IMR-90 (cell line): ENCODE measurements around the gene AQP7. TPM values are rescaled to one million over a fixed set of nuclear protein-coding genes. Genes with fewer than 3 reads are reported as not detected.

Experiments used
- ATAC-seq: fragments of 200-7000 bp; cut with Tn5 transposase; 2 replicates; pipeline ENCODE4 v1.9.1; 2020; ENCODE audit warnings: low read depth, mild to moderate bottlenecking, moderate library complexity
- BruUV-seq: library from RNA; stranded (reverse); fragments of 400-500 nt; replicated peaks from 2 replicates; lab custom pipeline; 2021; lab: Mats Ljungman, UMichigan
- CTCF ChIA-PET: fragments of 300-600 bp; formaldehyde crosslinking; extraction: SDS; loops from one replicate; lab custom pipeline; 2021; ENCODE audit warnings: antibody characterized with exemption; lab: Yijun Ruan, JAX
- POLR2A ChIA-PET: fragments of 300-600 bp; sonication (Branson Sonifier 250); formaldehyde crosslinking; loops from one replicate; lab custom pipeline; 2022; ENCODE audit warnings: antibody characterized with exemption; ENCODE audit not compliant: unreplicated experiment; lab: Charles Lee
- DNase-seq: peaks from one replicate; pipeline ENCODE4 v3.0.0; 2013
- H2AFZ ChIP-seq: replicated peaks from 2 replicates; pipeline ENCODE3; 2013; ENCODE audit warnings: low read length, mild to moderate bottlenecking; ENCODE audit not compliant: poor library complexity
- H2AK5ac ChIP-seq: 2 replicates; pipeline ENCODE4 v1.6.1; 2013; ENCODE audit warnings: low read depth, low read length, inconsistent platforms
- H2AK9ac ChIP-seq: replicated peaks from 2 replicates; pipeline ENCODE3; 2013; ENCODE audit warnings: mild to moderate bottlenecking, low read depth, low read length, moderate library complexity; ENCODE audit not compliant: poor library complexity
- H2BK120ac ChIP-seq: 2 replicates; pipeline ENCODE4 v1.6.1; 2013; ENCODE audit warnings: low read depth, low read length, inconsistent platforms
- H2BK15ac ChIP-seq: 3 replicates; pipeline ENCODE4 v1.6.1; 2013; ENCODE audit warnings: low read depth, low read length, inconsistent platforms
- H2BK20ac ChIP-seq: 2 replicates; pipeline ENCODE4 v1.6.1; 2013; ENCODE audit warnings: low read depth, mild to moderate bottlenecking, inconsistent platforms, low read length, moderate library complexity
- H2BK5ac ChIP-seq: 2 replicates; pipeline ENCODE4 v1.6.1; 2013; ENCODE audit warnings: mild to moderate bottlenecking, low read depth, low read length, inconsistent platforms; ENCODE audit not compliant: poor library complexity, severe bottlenecking
- H3K14ac ChIP-seq: replicated peaks from 2 replicates; pipeline ENCODE4 v1.6.1; 2013; ENCODE audit warnings: low read depth, low read length, inconsistent platforms
- H3K18ac ChIP-seq: 2 replicates; pipeline ENCODE4 v1.6.1; 2013; ENCODE audit warnings: low read depth, low read length, control low read depth
- H3K23ac ChIP-seq: 2 replicates; pipeline ENCODE4 v1.6.1; 2013; ENCODE audit warnings: low read depth, low read length, inconsistent platforms
- H3K27ac ChIP-seq: 2 replicates; pipeline ENCODE4 v1.5.1; 2013; ENCODE audit warnings: mild to moderate bottlenecking, control low read depth, low read length; ENCODE audit not compliant: insufficient read depth
- H3K27me3 ChIP-seq: 2 replicates; pipeline ENCODE4 v1.6.1; 2013; ENCODE audit warnings: low read length; ENCODE audit not compliant: control insufficient read depth, insufficient read depth
- H3K36me3 ChIP-seq: 2 replicates; pipeline ENCODE4 v1.6.1; 2013; ENCODE audit warnings: low read length, mixed read lengths; ENCODE audit not compliant: control insufficient read depth, insufficient read depth
- H3K4ac ChIP-seq: 2 replicates; pipeline ENCODE4 v1.6.1; 2013; ENCODE audit warnings: low read depth, low read length, inconsistent platforms
- H3K4me1 ChIP-seq: 2 replicates; pipeline ENCODE4 v1.6.1; 2013; ENCODE audit warnings: low read length, mixed read lengths; ENCODE audit not compliant: control insufficient read depth, insufficient read depth
- H3K4me2 ChIP-seq: 2 replicates; pipeline ENCODE4 v1.6.1; 2013; ENCODE audit warnings: low read depth, mild to moderate bottlenecking, control low read depth, low read length, moderate library complexity
- H3K4me3 ChIP-seq: 2 replicates; pipeline ENCODE4 v1.5.1; 2013; ENCODE audit warnings: low read depth, mild to moderate bottlenecking, control low read depth, low read length, moderate library complexity; ENCODE audit not compliant: insufficient read depth
- H3K56ac ChIP-seq: 2 replicates; pipeline ENCODE4 v1.6.1; 2013; ENCODE audit warnings: low read length, inconsistent platforms; ENCODE audit not compliant: insufficient read depth; ENCODE audit errors: extremely low read depth
- H3K79me1 ChIP-seq, 2 experiments: 2 replicates each; pipeline ENCODE4 v1.6.1; 2013; ENCODE audit warnings: low read length in 2 of 2, inconsistent platforms in 1 of 2, low read depth in 1 of 2
- H3K9ac ChIP-seq: 2 replicates; pipeline ENCODE4 v1.6.1; 2013; ENCODE audit warnings: low read depth, low read length, control low read depth
- H3K9me1 ChIP-seq: 2 replicates; pipeline ENCODE4 v1.6.1; 2013; ENCODE audit warnings: low read length, inconsistent platforms; ENCODE audit not compliant: insufficient read depth
- H3K9me3 ChIP-seq: 2 replicates; pipeline ENCODE4 v1.6.1; 2013; ENCODE audit warnings: low read length; ENCODE audit not compliant: control insufficient read depth, insufficient read depth
- H4K20me1 ChIP-seq: 2 replicates; pipeline ENCODE4 v1.6.1; 2013; ENCODE audit warnings: low read length, inconsistent platforms; ENCODE audit not compliant: insufficient read depth
- H4K5ac ChIP-seq: 2 replicates; pipeline ENCODE4 v1.6.1; 2013; ENCODE audit warnings: mild to moderate bottlenecking, low read depth, low read length, control low read depth
- H4K8ac ChIP-seq, 2 experiments: 2 replicates each; pipeline ENCODE4 v1.6.1; 2013; ENCODE audit warnings: low read depth in 2 of 2, low read length in 2 of 2, control low read depth in 1 of 2, inconsistent platforms in 1 of 2
- H4K91ac ChIP-seq: 2 replicates; pipeline ENCODE4 v1.6.1; 2013; ENCODE audit warnings: low read depth, low read length, inconsistent platforms; ENCODE audit not compliant: insufficient read depth
- BHLHE40 ChIP-seq: fragments of 150-350 bp; IDR thresholded peaks from 2 replicates; pipeline ENCODE4 v1.6.1; 2016; ENCODE audit warnings: mild to moderate bottlenecking, low read depth, low read length
- CEBPB ChIP-seq: IDR thresholded peaks from 2 replicates; pipeline ENCODE4 v1.6.1; 2012; ENCODE audit warnings: low read depth, low read length, improper control_type of control experiment
- CHD1 ChIP-seq: IDR thresholded peaks from 2 replicates; pipeline ENCODE4 v1.6.1; 2012; ENCODE audit warnings: low read depth, low read length, improper control_type of control experiment
- CTCF ChIP-seq: conservative IDR thresholded peaks from 2 replicates; pipeline ENCODE4 v1.5.1; 2012; ENCODE audit warnings: mild to moderate bottlenecking, low read depth, low read length, improper control_type of control experiment
- ELK1 ChIP-seq: fragments of 150-350 bp; IDR thresholded peaks from 2 replicates; pipeline ENCODE4 v1.6.1; 2016; ENCODE audit warnings: low read depth, mild to moderate bottlenecking, low read length, moderate library complexity, borderline replicate concordance
- FOS ChIP-seq: fragments of 150-350 bp; IDR thresholded peaks from 2 replicates; pipeline ENCODE4 v1.6.1; 2016; ENCODE audit warnings: low read depth, low read length
- MAFK ChIP-seq: IDR thresholded peaks from 2 replicates; pipeline ENCODE4 v1.6.1; 2012; ENCODE audit warnings: low read depth, low read length, improper control_type of control experiment
- MAZ ChIP-seq: IDR thresholded peaks from 2 replicates; pipeline ENCODE4 v1.6.1; 2012; ENCODE audit warnings: low read depth, mild to moderate bottlenecking, low read length, improper control_type of control experiment, moderate library complexity, borderline replicate concordance
- MXI1 ChIP-seq: IDR thresholded peaks from 2 replicates; pipeline ENCODE4 v1.6.1; 2012; ENCODE audit warnings: low read depth, mild to moderate bottlenecking, low read length, moderate library complexity, borderline replicate concordance
- NFE2L2 ChIP-seq: fragments of 150-350 bp; IDR thresholded peaks from 2 replicates; pipeline ENCODE4 v1.6.1; 2016; ENCODE audit warnings: low read depth, mild to moderate bottlenecking, low read length
- POLR2A ChIP-seq: IDR thresholded peaks from 2 replicates; pipeline ENCODE4 v1.6.1; 2012; ENCODE audit warnings: mild to moderate bottlenecking, low read depth, low read length
- RCOR1 ChIP-seq: IDR thresholded peaks from 2 replicates; pipeline ENCODE4 v1.6.1; 2012; ENCODE audit warnings: mild to moderate bottlenecking, low read length, improper control_type of control experiment; ENCODE audit not compliant: insufficient replicate concordance
- RFX5 ChIP-seq: IDR thresholded peaks from 2 replicates; pipeline ENCODE4 v1.8.0; 2012; ENCODE audit warnings: low read depth, mild to moderate bottlenecking, low read length, moderate library complexity
- SMC3 ChIP-seq: fragments of 150-350 bp; IDR thresholded peaks from 2 replicates; pipeline ENCODE4 v1.6.1; 2016; ENCODE audit warnings: low read depth, mild to moderate bottlenecking, antibody characterized with exemption, low read length, moderate library complexity
- WGBS, 2 experiments: methylation state at CpG; one replicate each; pipeline versions ENCODE4 v1.1.5 to v1.1.7; 2013; ENCODE audit warnings: missing lambda C conversion rate in 2 of 2; ENCODE audit not compliant: insufficient read length in 1 of 2; ENCODE audit errors: extremely low coverage in 2 of 2; 5-methylcytosine and 5-hydroxymethylcytosine counted together
- dilution Hi-C: fragments of 300-500 bp; cut with HindIII; formaldehyde crosslinking; loops from one replicate; pipeline ENCODE4 v1.14.3; 2018; ENCODE audit warnings: low sequenced_read_pairs; ENCODE audit not compliant: unreplicated experiment
- in situ Hi-C: fragments of 300-500 bp; cut with MboI; formaldehyde crosslinking; loops from 3 replicates; pipeline ENCODE4 v1.14.3; 2019; ENCODE audit warnings: low sequenced_read_pairs, inconsistent platforms, mixed read lengths
- intact Hi-C: fragments of 100-400 bp; cut with micrococcal nuclease; formaldehyde crosslinking; loops from 2 replicates; pipeline ENCODE4 v1.10.0; 2022
- polyA plus RNA-seq, 3 experiments: library from polyadenylated mRNA; depleted of rRNA; stranded (reverse); fragments of >200 nt; gene quantifications; 2 replicates each; pipeline ENCODE4 v1.2.3, GENCODE V29; 2012; ENCODE audit warnings: low replicate concordance in 1 of 3
- total RNA-seq: library from RNA; depleted of rRNA; stranded (reverse); fragments of >200 nt; gene quantifications from 2 replicates; pipeline ENCODE4 v1.2.3, GENCODE V29; 2012

The AQP7 gene
- total and polyA plus RNA-seq, 2 of the 4 experiments (the other 2 are of a cell fraction) = 0.07 TPM; not detected in 1

GRCh38 chr9:33393581-33393980, 8.8 kb downstream of the AQP7 start:
- Histone ChIP-seq H3K4me1 (peaks cover 12% of the 10 kb centered on the region), H3K27ac (no peak overlapping the region), H3K4ac (no peak overlapping the region), H4K20me1 (no peaks in the 10 kb centered on the region; the same call in 1 of the 2 replicates), H3K18ac (no peak overlapping the region), H3K56ac (no peak overlapping the region), H2AK5ac (no peak overlapping the region), H3K36me3 (no peaks in the 10 kb centered on the region), H3K4me2 (no peak overlapping the region), H3K27me3 (peaks cover 1% of the 10 kb centered on the region), H4K5ac (no peak overlapping the region), H2BK5ac (no peak overlapping the region), H2BK15ac (peak overlapping the region; percentile 75; the same call in 1 of the 3 replicates), H3K79me1 (no peaks in the 10 kb centered on the region), H3K9ac (no peak overlapping the region), H2AK9ac (no peak overlapping the region), H2BK120ac (0 out of 2 replicates have a peak overlapping the region, but pooled peaks have one; percentile 4), H4K91ac (no peak overlapping the region), H3K14ac (no peak overlapping the region), H4K8ac (no peak overlapping the region), H2AFZ (no peak overlapping the region), H3K9me3 (no peaks in the 10 kb centered on the region), H3K4me3 (no peak overlapping the region), H2BK20ac (no peak overlapping the region), H3K9me1 (no peaks in the 10 kb centered on the region; the same call in 1 of the 2 replicates), H3K23ac (no peak overlapping the region)
- 74% methylated on average over 8 of the region's 11 CpGs; no CpG with 5 or more reads in 1 of the 2 experiments for WGBS, 2 experiments
- ChIA-PET CTCF (no interaction called here), POLR2A (no interaction called here)
- ATAC-seq = no peak
- no peak for DNase-seq
- BruUV-seq = no TSS peak
- TF ChIP-seq MXI1 = no peak
- no peak for TF ChIP-seq CHD1
- TF ChIP-seq POLR2A = no peak
- no peak for TF ChIP-seq ELK1
- no peak for TF ChIP-seq RCOR1
- no peak for TF ChIP-seq RFX5
- no peak for TF ChIP-seq CEBPB
- TF ChIP-seq NFE2L2 = no peak
- no peak for TF ChIP-seq FOS
- TF ChIP-seq BHLHE40 = no peak
- no peak for TF ChIP-seq SMC3
- TF ChIP-seq MAFK = no peak
- no peak for TF ChIP-seq CTCF
- TF ChIP-seq MAZ = no peak
- intact Hi-C loops = no loop called here
- dilution Hi-C loops = no loop called here
- in situ Hi-C loops = no loop called here
